ENCODE data around the gene GABRR2.

The GABRR2 gene

DNA sequence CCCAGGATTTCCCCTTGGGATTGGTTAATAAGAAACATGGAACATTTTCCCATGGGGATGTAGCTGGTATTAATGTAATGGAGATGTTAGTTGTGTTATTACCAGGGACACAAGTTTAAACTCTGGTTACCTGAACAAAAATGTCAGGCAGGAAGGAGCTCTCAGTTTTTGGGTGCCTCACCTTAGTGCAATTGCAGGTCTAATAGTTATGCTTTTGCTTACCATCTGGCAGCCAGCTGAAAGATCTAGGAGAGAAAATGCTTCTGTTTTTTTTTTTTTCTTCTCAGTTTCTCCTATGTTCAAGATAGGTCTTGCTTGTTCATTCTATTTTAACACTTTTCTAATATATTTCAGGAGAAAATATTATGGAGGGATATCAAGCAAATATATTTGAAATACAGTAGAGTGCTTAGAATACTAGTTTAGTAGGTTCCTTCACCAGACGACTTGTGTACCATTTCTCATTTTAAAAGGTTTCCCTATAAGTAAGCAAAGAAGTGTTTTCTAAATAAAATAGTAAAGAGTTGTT lies 41.6 kb upstream of the GABRR2 start:
- no peak for DNase-seq (ENCODE audit: low read depth)
- TF ChIP-seq, protein P1, sequence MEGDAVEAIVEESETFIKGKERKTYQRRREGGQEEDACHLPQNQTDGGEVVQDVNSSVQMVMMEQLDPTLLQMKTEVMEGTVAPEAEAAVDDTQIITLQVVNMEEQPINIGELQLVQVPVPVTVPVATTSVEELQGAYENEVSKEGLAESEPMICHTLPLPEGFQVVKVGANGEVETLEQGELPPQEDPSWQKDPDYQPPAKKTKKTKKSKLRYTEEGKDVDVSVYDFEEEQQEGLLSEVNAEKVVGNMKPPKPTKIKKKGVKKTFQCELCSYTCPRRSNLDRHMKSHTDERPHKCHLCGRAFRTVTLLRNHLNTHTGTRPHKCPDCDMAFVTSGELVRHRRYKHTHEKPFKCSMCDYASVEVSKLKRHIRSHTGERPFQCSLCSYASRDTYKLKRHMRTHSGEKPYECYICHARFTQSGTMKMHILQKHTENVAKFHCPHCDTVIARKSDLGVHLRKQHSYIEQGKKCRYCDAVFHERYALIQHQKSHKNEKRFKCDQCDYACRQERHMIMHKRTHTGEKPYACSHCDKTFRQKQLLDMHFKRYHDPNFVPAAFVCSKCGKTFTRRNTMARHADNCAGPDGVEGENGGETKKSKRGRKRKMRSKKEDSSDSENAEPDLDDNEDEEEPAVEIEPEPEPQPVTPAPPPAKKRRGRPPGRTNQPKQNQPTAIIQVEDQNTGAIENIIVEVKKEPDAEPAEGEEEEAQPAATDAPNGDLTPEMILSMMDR (IDR thresholded peaks at IDR 0.05; ENCODE audit: low read depth, low read length, missing control alignments), result no peak
- H3K4me3 ChIP-seq (ENCODE audit: low read depth, low read length), result no peak overlapping the region; the same call in 1 of the 2 replicates

DNA sequence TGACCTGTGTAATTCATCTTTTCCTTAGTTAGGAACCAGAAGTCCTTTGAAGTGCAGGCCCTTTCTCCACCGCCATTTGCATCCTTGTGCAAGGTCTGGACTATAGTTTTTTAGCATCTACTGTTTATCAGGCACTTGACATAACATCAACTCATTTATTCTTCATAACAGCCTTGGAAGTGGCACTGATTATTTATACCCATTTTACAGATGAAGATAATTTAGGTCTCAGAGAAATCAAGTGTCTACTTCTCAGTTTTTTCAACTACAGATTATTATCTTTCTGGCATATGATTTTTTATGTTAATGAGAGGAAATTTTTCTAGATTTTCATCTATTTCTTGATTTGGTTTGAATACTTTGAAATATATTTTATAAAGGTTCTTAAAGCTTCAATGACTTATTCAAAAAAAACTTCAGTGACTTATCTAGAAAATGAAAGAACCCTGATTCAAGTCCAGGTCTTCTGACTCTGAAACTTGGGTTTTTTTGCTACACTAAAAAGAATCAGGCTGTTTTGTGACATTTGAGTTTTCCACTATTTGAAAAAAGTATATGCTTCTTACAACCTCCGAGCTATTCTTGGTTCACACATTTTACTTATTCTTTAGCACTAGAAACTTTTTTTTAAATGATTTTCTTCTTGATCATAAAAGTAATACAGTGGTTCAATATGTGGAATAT lies 40.6 kb upstream of the GABRR2 start:
- no peak overlapping the region for H3K4me3 ChIP-seq (ENCODE audit: low read depth, low read length)
- TF ChIP-seq, protein P1 (IDR thresholded peaks at IDR 0.05; ENCODE audit: low read depth, low read length, missing control alignments), result no peak
- DNase-seq (ENCODE audit: low read depth), result no peak

DNA sequence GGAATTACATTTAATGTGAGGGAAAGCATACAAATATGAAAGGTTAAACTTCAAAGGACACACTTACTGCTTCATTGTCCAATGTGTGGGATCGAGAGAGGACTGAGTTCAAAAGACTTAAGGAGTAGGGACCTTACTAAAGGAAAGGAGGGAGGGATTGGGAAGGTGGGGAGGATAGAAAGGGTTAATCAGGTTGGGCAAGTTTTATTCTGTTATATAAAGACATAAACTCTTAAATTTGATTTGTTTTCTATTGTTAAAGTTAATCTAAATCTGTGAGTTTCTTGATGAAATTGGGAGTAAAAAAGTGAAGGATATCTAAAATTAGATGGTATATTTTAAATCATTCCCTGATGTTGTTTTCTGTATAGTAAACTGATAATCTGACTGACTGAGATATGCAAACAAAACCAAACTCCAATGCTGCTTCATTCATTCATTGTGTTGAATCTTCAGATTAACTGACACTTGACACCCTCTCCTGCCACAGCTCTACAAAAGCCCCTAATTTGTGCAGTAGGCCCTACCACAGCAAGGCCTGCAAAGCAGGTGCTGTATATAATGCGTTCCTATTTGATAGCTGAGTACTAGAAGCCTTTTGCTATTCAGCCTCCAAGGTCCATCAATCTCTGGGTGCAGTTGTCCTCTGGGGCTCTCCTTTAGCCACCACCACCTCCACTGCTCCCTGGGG lies 38.7 kb upstream of the GABRR2 start:
- DNase-seq (ENCODE audit: low read depth), result no peak
- peak overlapping the region; percentile 96 for H3K4me3 ChIP-seq (ENCODE audit: low read depth, low read length)
- TF ChIP-seq, protein P1 (IDR thresholded peaks at IDR 0.05; ENCODE audit: low read depth, low read length, missing control alignments), result no peak

DNA sequence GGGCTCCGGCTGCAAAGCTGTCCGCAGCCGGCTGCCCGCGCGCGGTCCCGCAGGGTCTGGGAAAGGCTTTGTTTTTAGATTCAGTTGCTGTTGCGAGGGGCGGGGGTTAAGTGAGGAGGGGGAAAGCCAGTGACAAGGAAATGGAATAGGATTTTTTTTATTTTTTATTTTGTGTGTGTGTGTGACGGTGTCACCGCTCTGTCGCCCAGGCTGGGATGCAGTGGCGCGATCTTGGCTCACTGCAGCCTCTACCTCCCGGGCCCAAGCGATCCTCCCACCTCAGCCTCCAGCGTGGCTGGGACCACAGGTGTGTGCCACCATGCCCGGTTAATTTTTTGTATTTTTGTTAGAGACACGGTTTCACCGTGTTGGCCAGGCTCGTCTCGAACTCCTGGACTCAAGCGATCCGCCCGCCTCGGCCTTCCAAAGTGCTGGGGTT lies 38.0 kb upstream of the GABRR2 start:
- no peak for DNase-seq (ENCODE audit: low read depth)
- peak overlapping the region; percentile 96 for H3K4me3 ChIP-seq (ENCODE audit: low read depth, low read length)
- TF ChIP-seq, protein P1 (IDR thresholded peaks at IDR 0.05; ENCODE audit: low read depth, low read length, missing control alignments), result no peak

DNA sequence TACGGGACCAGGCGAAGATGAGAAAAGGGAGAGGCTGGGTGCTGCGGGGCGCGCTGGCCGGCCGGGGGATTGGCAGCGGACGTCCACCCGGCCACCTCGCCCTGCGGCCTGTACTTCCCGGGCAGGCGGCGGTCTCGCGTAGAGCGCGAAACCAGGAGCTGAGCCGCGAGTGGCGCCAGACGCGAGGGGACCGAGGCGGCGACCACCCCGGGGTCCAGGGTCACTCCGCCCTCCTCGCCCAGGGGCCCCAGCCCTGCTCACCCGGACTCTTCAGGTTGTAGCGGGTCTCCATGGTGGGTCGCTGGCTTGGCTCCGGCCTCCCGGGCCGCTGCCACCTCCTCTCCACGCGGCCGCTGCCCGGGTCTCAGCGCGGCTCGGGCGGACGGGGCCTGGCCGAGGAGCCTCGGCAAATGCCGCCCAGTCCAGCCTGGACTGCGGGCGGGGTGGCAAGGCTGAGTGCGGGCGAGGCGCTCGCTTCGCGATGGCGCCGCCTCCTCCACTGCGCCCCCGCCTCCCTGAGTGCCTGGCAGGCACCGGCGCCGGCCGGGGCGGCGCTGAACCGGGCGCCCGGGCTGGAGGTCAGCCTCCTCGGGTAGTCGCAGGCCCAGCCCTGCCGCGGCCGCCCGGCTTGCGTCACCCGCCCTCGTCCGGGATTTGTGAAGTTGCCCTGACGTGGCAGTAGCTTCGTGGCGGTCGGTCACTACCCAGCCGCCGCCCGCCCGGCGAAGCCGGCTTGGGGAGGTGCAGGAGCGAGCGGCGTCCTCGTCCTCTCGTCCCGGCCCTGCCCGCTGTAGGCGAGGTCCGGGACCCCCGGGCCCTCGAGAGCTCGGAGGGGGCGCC lies 37.4 kb upstream of the GABRR2 start, which contains the start of gene UBE2J1:
Gene UBE2J1 (minus strand): TSS at position 445 of the 840 bp plus-strand sequence. CDS start 153 bp downstream, at position 292.
- TF ChIP-seq, protein P1 (IDR thresholded peaks at IDR 0.05; ENCODE audit: low read depth, low read length, missing control alignments), result no peak
- no peak for DNase-seq (ENCODE audit: low read depth)
- H3K4me3 ChIP-seq (ENCODE audit: low read depth, low read length), result peak within 1 kb of the TSS; percentile 96

DNA sequence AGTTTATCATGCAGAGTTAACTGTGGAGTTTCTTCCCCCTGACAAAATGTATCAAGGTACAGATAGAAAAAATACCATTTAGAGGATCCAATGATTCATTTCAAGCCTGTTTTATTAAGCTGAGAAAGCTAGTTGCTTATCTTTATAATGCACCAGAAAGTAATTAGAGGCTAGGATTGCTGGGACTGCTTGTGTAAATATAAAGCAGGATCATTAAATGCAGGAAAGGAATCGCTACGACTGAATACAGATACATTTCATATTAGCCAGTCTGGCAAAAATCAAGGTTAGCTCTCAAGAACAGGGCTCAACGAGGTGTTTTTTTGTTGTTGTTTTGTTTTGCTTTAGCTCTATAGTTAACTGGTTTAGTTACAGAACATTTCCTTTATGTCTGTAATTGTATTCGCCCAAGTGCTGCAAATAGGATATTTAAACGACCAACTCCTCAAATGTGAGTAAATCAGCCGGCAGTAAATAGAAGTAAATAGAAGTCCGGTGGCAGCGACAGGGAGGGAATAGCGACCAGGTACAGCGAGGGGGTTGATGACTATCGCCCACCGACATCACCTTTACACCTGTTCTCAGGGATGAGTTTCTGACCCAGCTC lies 36.7 kb upstream of the GABRR2 start:
- peak overlapping the region; percentile 96 for H3K4me3 ChIP-seq (ENCODE audit: low read depth, low read length)
- TF ChIP-seq, protein P1 (IDR thresholded peaks at IDR 0.05; ENCODE audit: low read depth, low read length, missing control alignments), result no peak
- no peak for DNase-seq (ENCODE audit: low read depth)
